Stimulated activated CD4-positive, alpha-beta T cell treated with anti-CD3 and anti-CD28 coated beads, Interleukin-12 subunit alpha, Interleukin-12 subunit beta, amount 100 ng/mL, for 24 hours (primary cell): Measurements from ENCODE around the gene BEND2.

Source experiments
- DNase-seq, 2 experiments: peaks; one replicate each; pipeline ENCODE4 v3.0.0-alpha.2; 2020; ENCODE audit warnings: low read depth in 2 of 2

Gene BEND2

DNA sequence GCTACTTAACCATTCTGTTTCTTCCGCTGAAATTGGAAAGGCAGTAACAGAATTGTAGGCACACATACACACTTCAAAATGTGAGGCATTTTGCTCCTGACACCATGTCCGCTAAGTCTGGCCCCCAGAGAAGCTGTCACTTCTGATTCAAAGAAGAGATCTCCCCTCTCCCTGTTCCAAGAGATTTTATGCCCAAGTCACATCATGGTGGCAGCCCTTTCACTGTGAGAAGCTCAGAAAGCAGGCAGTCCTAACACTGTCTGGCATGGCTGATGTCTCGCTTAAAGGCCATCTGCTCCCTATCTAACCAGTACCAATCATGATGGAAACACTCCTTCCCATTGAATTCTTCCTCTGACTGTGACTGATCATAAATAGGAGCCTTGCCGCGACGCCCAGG lies 83.9 kb downstream of the BEND2 start:
- no peak for DNase-seq

DNA sequence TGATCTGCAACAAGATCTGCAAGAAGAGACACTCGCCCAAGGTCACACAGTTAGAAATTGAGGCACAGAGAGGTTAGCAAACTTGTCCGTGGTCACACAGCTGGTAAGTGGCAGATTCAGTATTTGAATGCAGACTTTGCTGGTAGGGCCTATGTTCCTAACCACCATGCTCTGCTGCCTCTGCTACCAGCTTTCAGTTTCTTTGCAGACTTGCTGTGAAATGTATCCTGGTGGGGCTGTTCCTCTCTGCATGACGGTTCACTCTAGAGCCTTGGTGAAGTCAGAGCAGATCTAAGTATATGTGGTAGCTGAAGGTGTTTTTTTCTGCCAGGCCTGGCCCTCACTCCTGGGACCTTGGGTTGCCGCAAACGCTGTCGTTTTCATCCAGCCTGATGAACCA lies 87.1 kb downstream of the BEND2 start:
- DNase-seq, result no peak

DNA sequence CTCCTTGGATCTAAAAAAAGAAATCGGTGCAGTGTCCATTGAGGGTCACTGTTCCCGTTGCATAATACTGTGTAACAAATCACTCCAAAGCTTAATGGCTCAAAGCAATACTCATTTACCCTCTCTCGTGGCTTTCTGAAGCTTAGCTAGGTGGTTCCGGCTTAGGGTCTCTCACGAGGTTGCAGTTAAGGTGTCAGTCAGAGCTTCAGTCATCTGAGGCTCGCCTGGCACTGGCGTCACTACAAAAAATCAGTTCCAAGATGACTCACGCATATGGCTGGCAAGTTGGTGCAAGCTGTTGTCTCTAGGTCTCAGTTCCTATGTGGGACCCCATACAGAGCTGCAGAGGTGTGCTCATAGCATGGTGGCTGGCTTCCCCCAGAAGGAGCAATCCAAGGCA lies 91.0 kb downstream of the BEND2 start:
- no peak for DNase-seq

DNA sequence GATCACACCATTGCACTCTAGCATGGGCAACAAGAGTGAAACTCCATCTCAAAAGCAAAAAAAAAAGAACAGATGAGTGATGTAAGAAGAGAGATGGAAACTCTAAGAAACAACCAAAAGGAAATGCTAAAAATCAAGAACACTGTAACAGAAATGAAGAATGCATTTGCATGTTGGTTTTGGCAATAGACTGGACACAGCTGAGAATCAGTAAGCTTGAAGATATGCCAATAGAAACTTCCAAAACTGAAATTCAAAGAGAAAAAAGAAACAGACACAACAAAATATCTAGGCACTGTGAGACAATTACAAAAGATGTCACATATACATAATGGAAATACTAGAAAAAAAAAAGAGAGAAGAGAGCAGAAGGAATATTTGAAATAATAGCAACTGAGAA lies 93.7 kb downstream of the BEND2 start:
- no peak for DNase-seq

DNA sequence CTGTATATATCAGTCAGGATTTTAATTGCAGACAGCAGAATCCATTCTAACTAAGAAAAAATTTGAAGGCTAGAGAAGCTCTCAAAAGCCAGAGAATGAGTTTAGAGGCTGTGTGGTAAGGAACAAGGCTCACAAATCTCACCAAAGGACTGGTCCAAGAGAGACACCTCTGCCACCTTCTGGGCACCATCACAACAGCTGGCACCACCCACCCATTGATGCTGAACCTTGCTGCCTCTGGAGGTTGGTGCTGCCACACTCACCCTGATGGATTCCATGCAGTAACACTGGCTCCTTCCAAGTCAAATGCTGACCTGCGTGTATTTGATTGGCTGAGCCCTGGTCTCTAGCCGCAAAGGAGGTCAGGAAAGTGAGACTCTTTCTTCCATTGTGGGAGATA lies 100.8 kb downstream of the BEND2 start:
- no peak for DNase-seq
